Measurements from ENCODE around the gene COL24A1. TPM values are rescaled to one million over a fixed set of nuclear protein-coding genes. Genes with fewer than 3 reads are reported as not detected.
"Not testable (repeated sequence)": the region's sequence is repeated elsewhere in the genome, so short reads cannot be mapped to it uniquely, and the experiment has no call there.

COL24A1 gene
- polyA plus RNA-seq, 12 donors, result 1.5 to 17.1 (median 6.3) TPM; not detected in 1

DNA sequence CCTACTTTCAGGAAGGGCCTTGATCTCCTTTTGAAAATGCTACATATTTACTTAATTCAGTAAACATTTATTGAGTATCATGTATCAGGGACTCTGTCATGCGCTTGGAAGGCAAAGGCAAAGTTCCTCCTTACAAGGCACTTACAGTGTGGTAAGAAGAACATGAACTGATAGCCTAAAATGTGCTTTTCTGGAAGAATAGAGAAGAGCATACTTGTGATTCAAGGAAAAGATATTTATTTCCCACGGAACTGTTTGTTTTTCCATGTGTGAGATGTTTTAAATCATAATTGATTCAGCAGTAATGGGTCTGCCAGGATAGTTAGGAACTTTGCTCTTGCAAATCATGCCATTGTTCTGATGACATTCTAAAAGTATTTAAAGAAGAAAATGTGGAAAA lies 338.2 kb downstream of the COL24A1 start:
- DNase-seq, result no peak

DNA sequence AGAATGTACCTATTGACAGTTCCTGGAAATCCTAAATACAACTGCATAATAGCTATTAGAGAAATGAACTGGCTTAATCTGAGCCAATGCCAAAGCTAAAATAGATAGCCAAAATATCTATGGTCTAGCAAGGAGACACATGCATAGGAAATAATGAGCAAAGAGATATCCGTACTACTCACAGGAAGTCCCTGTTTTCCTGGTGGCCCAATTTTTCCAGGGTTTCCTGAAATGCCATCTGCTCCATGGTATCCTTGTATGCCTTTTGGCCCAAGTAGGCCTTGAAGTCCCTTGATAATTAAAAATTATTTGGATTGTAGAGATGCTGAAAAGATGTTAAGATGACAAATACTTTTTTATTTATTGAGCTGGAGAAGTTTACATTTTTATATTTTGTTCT lies 340.0 kb downstream of the COL24A1 start:
- DNase-seq, result no peak

DNA sequence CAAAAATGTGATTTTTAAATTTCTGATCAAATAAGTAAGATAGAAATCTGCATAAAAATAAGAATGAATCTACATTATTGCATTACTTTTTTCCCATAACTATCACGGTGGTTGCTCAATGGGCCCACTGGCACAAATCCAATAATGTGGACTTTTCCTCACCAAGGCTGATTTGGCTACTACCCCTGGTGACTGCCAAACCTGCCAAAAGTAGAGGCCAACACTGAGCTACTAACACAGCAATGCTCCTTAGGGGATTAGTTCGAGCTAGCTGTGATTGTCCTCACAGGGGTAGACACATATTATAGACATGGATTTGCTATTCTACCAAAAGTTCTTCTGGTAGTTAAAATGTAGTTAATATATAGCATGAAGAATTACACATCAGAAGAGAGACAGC lies 340.7 kb downstream of the COL24A1 start:
- DNase-seq, result no peak

DNA sequence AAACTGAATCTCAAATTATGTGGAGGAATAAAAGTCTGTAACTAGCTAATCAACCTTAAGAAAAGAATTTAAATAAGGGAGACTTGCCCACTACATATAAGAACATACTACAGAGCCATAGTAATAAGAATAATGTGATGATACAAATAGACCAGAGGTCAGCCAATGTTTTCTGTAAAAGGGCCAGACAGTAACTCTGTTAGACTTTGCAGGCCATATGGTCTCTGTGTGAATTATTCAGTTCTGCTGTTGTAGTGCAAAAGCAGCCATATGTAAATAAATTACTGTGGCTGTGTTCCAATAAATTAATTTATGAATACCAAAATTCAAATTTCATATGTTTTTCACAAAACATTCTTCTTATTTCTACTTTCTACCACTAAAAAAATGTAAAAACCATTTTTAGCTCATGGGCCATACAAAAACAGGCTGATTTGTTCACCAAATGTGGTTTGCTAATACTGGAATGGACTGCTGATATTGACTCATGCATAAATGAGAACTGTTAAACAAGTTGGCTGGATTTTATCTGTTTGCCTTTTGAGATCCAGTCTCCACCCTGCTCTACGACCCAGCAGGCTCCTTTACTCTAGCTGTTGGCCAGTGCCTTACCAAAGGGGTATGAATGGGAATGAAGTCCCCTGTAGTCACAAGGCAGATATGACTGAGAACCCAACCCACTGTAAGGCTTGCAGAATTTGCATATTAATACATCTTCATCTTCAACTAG lies 350.2 kb downstream of the COL24A1 start:
- DNase-seq, result no peak

DNA sequence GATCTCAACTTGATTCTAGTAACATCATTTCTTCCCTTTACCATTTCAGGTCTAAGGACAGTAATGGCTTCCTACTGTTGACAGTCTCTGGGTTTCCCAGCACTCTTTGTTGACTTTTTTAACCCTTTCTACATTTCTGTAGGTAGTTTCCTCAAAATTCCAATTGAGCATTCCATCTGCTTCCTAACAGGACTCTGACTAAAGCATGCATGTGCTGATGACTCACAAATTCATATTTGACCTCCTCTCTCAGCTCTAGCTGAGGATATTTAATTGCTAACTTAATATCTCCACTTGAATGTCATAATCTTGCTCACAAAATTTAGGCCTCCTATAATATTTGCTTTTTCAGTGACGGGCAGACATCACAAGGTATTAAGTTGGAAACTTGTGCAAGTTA lies 355.1 kb downstream of the COL24A1 start:
- DNase-seq, result no peak

- DNase-seq, result no peak
Observed at GRCh38 chr1:85799737-85800136, 356.8 kb downstream of the COL24A1 start.

GRCh38 chr1:85798419-85798818 lies 358.2 kb downstream of the COL24A1 start:
- no peak for DNase-seq

GRCh38 chr1:85777021-85777420 lies 379.6 kb downstream of the COL24A1 start:
- DNase-seq, result not testable (repeated sequence)

DNA sequence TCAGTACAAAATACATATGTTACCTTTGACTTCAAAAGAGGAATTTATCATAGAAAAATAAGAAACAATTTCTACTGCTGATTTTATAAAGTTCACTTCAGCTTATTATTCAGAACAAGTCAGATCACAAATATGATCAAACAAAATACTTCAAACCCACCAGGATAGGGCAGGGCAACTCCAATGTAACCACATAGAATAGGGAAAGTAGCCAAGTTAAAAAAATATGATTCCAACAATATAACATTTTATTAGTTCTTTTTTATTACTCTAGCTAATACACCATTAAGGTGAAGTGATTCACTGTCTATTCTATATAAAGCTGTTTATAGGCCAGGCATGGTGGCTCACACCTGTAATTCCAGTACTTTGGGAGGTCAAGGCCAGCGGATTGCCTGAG lies 393.8 kb downstream of the COL24A1 start:
- no peak for DNase-seq

GRCh38 chr1:85756864-85757263 lies 399.7 kb downstream of the COL24A1 start:
- no peak for DNase-seq

GRCh38 chr1:85748120-85748519 lies 408.5 kb downstream of the COL24A1 start:
- DNase-seq, result no peak

DNA sequence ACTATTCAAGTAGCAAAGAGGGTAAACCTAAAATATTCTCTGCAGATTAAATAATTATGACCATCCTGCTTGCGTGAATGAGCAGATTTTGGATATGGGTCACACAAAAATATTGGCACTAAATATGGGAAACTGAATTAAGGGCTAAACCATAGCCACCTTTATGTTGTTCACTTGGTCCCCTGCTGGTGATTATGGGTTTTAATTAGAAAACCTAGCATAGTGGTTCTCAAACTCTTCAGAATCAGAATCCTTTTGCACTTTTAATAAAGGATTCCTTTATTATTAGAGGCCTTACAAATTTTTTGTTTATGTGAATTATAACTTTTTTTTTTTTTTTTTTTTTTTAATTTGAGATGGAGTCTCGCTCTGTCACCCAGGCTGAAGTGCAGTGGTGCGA lies 409.8 kb downstream of the COL24A1 start:
- no peak for DNase-seq

GRCh38 chr1:85743814-85744213 lies 412.8 kb downstream of the COL24A1 start:
- DNase-seq, result no peak

GRCh38 chr1:85734931-85735330 lies 421.6 kb downstream of the COL24A1 start:
- DNase-seq, result no peak

DNA sequence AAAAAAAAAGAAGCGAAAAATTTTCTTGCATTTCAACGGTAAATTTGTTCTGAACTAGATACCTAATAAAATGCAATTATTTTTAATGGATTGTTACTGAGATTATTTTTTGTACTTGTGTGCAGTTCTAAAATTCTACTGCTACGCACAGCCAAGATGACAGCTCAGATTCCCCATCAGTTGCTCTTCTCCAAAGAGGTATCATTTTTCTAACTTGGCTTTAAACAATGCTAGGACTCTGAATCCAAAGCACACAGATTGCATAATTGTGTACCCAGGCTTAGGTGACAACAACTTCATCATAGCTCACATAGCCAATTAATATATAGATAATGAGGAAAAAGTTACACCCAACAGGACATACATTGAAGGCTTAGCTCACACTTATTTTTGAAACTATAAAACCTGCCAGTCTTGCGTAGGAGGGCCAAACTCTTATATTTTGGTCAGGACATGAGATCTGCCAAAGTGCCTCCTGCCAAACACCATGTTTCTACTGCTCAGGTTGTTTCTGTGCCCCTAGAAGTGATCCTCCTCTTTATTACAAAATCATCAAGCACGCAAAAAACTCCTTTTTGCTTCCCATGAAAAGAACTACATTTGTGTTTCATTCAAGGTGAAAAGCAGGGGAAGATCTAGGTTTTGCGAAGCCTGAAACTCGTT lies 437.8 kb downstream of the COL24A1 start:
- DNase-seq, result no peak

GRCh38 chr1:85714418-85715114 lies 442.0 kb downstream of the COL24A1 start:
- DNase-seq, result not testable (repeated sequence)

DNA sequence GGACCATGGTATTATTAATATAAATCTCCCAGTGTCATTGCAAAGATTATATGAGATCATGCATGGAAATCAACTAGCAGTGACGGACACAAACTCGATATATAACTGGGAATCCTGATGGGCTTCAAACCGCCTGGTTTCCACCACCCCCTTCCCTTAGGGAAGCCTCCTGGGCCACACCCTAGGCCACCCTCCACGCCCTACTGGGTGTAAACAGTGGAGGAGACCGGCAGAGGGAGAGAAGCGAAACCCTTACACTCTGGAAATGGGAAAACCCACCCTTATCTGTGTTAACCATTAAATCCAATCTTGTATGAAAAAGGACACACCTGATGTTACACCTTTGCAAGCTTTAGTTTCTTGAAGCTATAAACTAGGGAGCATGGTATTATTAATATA lies 447.7 kb downstream of the COL24A1 start:
- DNase-seq, result no peak

GRCh38 chr1:85707990-85708828 lies 448.4 kb downstream of the COL24A1 start, which contains the start of gene ZNHIT6:
TSS of gene ZNHIT6 (minus strand) at chr1:85708433. CDS start at chr1:85708284, 149 bp downstream.
- peak; percentile 88 for DNase-seq

- no peak for DNase-seq
Observed at GRCh38 chr1:85707267-85707989, 449.1 kb downstream of the COL24A1 start.

- DNase-seq, result no peak
Observed at GRCh38 chr1:85705940-85706339, 450.6 kb downstream of the COL24A1 start.

GRCh38 chr1:85700422-85700821 lies 456.1 kb downstream of the COL24A1 start:
- no peak for DNase-seq

All from muscle of arm (tissue), 12 donors.